HepG2 (cell line): ENCODE data around the gene CEBPB. TPM values are rescaled to one million over a fixed set of nuclear protein-coding genes. Genes with fewer than 3 reads are reported as not detected.

Experiments
- ATF7 ChIP-seq, 2 experiments: fragments of 450-650 bp in 1 of 2; sonication (generic) in 1 of 2; formaldehyde crosslinking in 1 of 2; IDR thresholded peaks; 2 replicates each; pipeline versions ENCODE4 v1.4.0 to v1.6.1; 2016 to 2020; ENCODE audit warnings: antibody characterized with exemption in 1 of 2, mild to moderate bottlenecking in 1 of 2, missing genetic modification reagents in 1 of 2
- BCL6 ChIP-seq: IDR thresholded peaks from 2 replicates; pipeline ENCODE4 v1.6.1; 2016; ENCODE audit warnings: missing genetic modification reagents, missing compliant biosample characterization
- BRD4 ChIP-seq: sonication (generic); formaldehyde crosslinking; IDR thresholded peaks from 2 replicates; pipeline ENCODE4 v1.4.0; 2020; ENCODE audit warnings: missing genetic modification reagents
- KAT8 ChIP-seq: IDR thresholded peaks from 2 replicates; pipeline ENCODE4 v1.6.1; 2016; ENCODE audit warnings: missing genetic modification reagents, missing compliant biosample characterization
- KDM2A ChIP-seq: sonication (generic); formaldehyde crosslinking; IDR thresholded peaks from 2 replicates; pipeline ENCODE4 v1.4.0; 2020; ENCODE audit warnings: low read depth, missing genetic modification reagents, borderline replicate concordance
- KDM3A ChIP-seq: IDR thresholded peaks from 2 replicates; pipeline ENCODE4 v1.6.1; 2018; ENCODE audit warnings: low read depth, missing compliant biosample characterization
- KDM6A ChIP-seq: IDR thresholded peaks from 2 replicates; pipeline ENCODE4 v1.6.1; 2016; ENCODE audit warnings: low read depth
- MXI1 ChIP-seq: IDR thresholded peaks from 3 replicates; pipeline ENCODE4 v1.6.1; 2012; ENCODE audit warnings: low read depth, low read length, inconsistent platforms, borderline replicate concordance
- NCOA1 ChIP-seq: sonication (generic); formaldehyde crosslinking; IDR thresholded peaks from 2 replicates; pipeline ENCODE4 v1.9.0; 2021; ENCODE audit warnings: missing genetic modification reagents
- RFXANK ChIP-seq: IDR thresholded peaks from 2 replicates; pipeline ENCODE4 v1.6.1; 2016
- TOE1 ChIP-seq: sonication (generic); formaldehyde crosslinking; IDR thresholded peaks from 2 replicates; pipeline ENCODE4 v1.4.0; 2020; ENCODE audit warnings: mild to moderate bottlenecking, missing genetic modification reagents
- ZHX1 ChIP-seq: sonication (generic); formaldehyde crosslinking; IDR thresholded peaks from 2 replicates; pipeline ENCODE4 v1.8.1; 2022; ENCODE audit warnings: low read depth, mild to moderate bottlenecking, missing genetic modification reagents
- ZNF552 ChIP-seq: sonication (generic); formaldehyde crosslinking; IDR thresholded peaks from 2 replicates; pipeline ENCODE4 v1.9.0; 2022; ENCODE audit warnings: missing genetic modification reagents, mild to moderate bottlenecking, borderline replicate concordance
- ZNF629 ChIP-seq: sonication (generic); formaldehyde crosslinking; conservative IDR thresholded peaks from 2 replicates; pipeline ENCODE4 v1.5.0; 2020; ENCODE audit warnings: missing genetic modification reagents
- ZNF7 ChIP-seq: IDR thresholded peaks from 2 replicates; pipeline ENCODE4 v1.6.1; 2016; ENCODE audit warnings: missing biosample characterization, missing genetic modification reagents
- ZNF816 ChIP-seq: sonication (generic); formaldehyde crosslinking; IDR thresholded peaks from 2 replicates; pipeline ENCODE4 v1.8.0; 2022; ENCODE audit warnings: missing genetic modification reagents, mild to moderate bottlenecking, borderline replicate concordance
- polyA plus RNA-seq, 8 experiments: library from polyadenylated mRNA; depleted of rRNA in 3 of 8; stranded (reverse) in 7 of 8; unstranded in 1 of 8; fragments of >200 nt; fragmentation: Illumina TruSeq in 4 of 8; extraction: Trizol in 4 of 8; gene quantifications; 2 replicates each; pipeline versions ENCODE4 v1.2.1 to v1.2.3, GENCODE V29; 2011 to 2016; ENCODE audit warnings: low read depth in 4 of 8, missing spikeins in 1 of 8, mixed read lengths in 1 of 8; ENCODE audit not compliant: insufficient read depth in 1 of 8
- total RNA-seq, 5 experiments: library from RNA; depleted of rRNA; stranded (reverse); fragments of >200 nt; fragmentation: Illumina TruSeq; extraction: Trizol; gene quantifications; 2 replicates each; pipeline ENCODE4 v1.2.3, GENCODE V29; 2016; ENCODE audit warnings: low read depth in 1 of 5
- TF ChIP-seq, protein P1 (sequence below): sonication (generic); formaldehyde crosslinking; IDR thresholded peaks from 2 replicates; pipeline ENCODE4 v1.9.0; 2021; ENCODE audit warnings: missing genetic modification reagents, borderline replicate concordance
- TF ChIP-seq, protein P2 (sequence below), 2 experiments: sonication (generic) in 1 of 2; formaldehyde crosslinking in 1 of 2; IDR thresholded peaks; 2 replicates each; pipeline versions ENCODE4 v1.5.1 to v1.6.1; 2011 to 2020; ENCODE audit warnings: borderline replicate concordance in 1 of 2, low read depth in 1 of 2, low read length in 1 of 2, mild to moderate bottlenecking in 1 of 2, missing genetic modification reagents in 1 of 2, moderate library complexity in 1 of 2
- TF ChIP-seq, protein P3 (sequence below): sonication (generic); formaldehyde crosslinking; IDR thresholded peaks from 2 replicates; pipeline ENCODE4 v1.4.0; 2020; ENCODE audit warnings: missing genetic modification reagents
- TF ChIP-seq, protein P4 (sequence below): sonication (generic); formaldehyde crosslinking; IDR thresholded peaks from 2 replicates; pipeline ENCODE4 v1.4.0; 2020; ENCODE audit warnings: missing genetic modification reagents

CEBPB gene
- total and polyA plus RNA-seq, 2 of the 13 experiments (the other 11 are each of a cell fraction or from before 2014, with no cell fraction given), result 18.5 to 28.2 TPM

GRCh38 chr20:50186151-50186885, 4.3 kb upstream of the CEBPB start (continued):
- TF ChIP-seq TOE1 (CRISPR knock-in tag) (0 out of 2 replicates have a peak, but pooled peaks have one; percentile 72), NCOA1 (CRISPR knock-in tag) (no peak), KDM2A (peak; percentile 86), ZNF7 (CRISPR knock-in tag) (no peak), ZNF552 (CRISPR knock-in tag) (peak; percentile 14; the same call in 1 of the 2 replicates), BCL6 (peak; percentile 49; the same call in 1 of the 2 replicates), BRD4 (CRISPR knock-in tag) (peak; percentile 44), ZHX1 (CRISPR knock-in tag) (peak; percentile 41; the same call in 1 of the 2 replicates), ZNF816 (CRISPR knock-in tag) (no peak), MXI1 (peak; percentile 38; the same call in 1 of the 3 replicates), KAT8 (peak; percentile 55; the same call in 1 of the 2 replicates), KDM3A (CRISPR knock-in tag) (peak; percentile 92), RFXANK (CRISPR knock-in tag) (0 out of 2 replicates have a peak, but pooled peaks have one; percentile 76), ATF7 (IDR thresholded peaks at IDR 0.05) (no peak), ATF7 (CRISPR knock-in tag; IDR thresholded peaks at IDR 0.05) (no peak), KDM6A (CRISPR knock-in tag) (no peak), ZNF629 (peak; percentile 93)
- TF ChIP-seq, protein P1, sequence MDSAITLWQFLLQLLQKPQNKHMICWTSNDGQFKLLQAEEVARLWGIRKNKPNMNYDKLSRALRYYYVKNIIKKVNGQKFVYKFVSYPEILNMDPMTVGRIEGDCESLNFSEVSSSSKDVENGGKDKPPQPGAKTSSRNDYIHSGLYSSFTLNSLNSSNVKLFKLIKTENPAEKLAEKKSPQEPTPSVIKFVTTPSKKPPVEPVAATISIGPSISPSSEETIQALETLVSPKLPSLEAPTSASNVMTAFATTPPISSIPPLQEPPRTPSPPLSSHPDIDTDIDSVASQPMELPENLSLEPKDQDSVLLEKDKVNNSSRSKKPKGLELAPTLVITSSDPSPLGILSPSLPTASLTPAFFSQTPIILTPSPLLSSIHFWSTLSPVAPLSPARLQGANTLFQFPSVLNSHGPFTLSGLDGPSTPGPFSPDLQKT (CRISPR knock-in tag), result no peak
- TF ChIP-seq, protein P2, sequence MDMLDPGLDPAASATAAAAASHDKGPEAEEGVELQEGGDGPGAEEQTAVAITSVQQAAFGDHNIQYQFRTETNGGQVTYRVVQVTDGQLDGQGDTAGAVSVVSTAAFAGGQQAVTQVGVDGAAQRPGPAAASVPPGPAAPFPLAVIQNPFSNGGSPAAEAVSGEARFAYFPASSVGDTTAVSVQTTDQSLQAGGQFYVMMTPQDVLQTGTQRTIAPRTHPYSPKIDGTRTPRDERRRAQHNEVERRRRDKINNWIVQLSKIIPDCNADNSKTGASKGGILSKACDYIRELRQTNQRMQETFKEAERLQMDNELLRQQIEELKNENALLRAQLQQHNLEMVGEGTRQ (IDR thresholded peaks at IDR 0.05; ENCODE audit: low read depth, low read length), result no peak
- TF ChIP-seq, protein P2 (CRISPR knock-in tag; IDR thresholded peaks at IDR 0.05; ENCODE audit: borderline replicate concordance), result no peak
- TF ChIP-seq, protein P3, sequence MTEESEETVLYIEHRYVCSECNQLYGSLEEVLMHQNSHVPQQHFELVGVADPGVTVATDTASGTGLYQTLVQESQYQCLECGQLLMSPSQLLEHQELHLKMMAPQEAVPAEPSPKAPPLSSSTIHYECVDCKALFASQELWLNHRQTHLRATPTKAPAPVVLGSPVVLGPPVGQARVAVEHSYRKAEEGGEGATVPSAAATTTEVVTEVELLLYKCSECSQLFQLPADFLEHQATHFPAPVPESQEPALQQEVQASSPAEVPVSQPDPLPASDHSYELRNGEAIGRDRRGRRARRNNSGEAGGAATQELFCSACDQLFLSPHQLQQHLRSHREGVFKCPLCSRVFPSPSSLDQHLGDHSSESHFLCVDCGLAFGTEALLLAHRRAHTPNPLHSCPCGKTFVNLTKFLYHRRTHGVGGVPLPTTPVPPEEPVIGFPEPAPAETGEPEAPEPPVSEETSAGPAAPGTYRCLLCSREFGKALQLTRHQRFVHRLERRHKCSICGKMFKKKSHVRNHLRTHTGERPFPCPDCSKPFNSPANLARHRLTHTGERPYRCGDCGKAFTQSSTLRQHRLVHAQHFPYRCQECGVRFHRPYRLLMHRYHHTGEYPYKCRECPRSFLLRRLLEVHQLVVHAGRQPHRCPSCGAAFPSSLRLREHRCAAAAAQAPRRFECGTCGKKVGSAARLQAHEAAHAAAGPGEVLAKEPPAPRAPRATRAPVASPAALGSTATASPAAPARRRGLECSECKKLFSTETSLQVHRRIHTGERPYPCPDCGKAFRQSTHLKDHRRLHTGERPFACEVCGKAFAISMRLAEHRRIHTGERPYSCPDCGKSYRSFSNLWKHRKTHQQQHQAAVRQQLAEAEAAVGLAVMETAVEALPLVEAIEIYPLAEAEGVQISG (CRISPR knock-in tag), result peak; percentile 52; the same call in 1 of the 2 replicates
- TF ChIP-seq, protein P4, sequence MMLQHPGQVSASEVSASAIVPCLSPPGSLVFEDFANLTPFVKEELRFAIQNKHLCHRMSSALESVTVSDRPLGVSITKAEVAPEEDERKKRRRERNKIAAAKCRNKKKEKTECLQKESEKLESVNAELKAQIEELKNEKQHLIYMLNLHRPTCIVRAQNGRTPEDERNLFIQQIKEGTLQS (CRISPR knock-in tag), result 0 out of 2 replicates have a peak, but pooled peaks have one; percentile 15
